ENCODE results near the gene ARFGEF2.

The ARFGEF2 gene

DNA sequence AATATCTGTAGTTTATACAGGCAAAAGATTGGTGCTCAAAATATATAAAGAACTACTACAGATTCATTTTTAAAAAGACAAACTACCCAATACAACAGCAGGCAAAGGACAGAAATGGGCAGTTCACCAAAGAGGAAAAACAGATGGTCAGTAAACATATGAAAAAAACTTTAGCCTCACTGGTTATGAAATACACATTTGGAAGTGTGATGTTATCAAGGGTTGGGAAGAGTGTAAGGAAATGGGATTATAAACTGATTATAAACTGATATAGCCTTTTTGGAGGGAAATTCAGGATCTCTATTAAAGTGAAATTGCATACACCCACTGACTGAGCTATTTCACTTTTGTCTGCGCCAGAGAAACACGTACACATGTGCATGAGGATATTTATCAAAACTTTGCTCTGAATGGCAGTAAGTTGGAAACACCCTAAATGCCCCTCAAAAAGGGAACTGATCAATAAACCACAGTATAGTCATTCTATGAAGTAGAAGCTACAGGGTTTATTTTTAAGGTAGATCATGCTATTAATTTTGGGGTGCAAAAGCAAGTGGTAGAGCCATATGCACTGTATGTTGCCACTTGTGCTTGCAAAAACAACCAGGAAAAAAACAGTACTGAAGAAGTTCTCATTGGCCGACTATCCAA lies 32.2 kb upstream of the ARFGEF2 start:
- Histone ChIP-seq H3K36me3 (ENCODE audit: insufficient read depth, low read length) (no peaks in the 10 kb centered on the region), H2AFZ (ENCODE audit: low read depth, low read length) (no peak overlapping the region), H3K4me3 (ENCODE audit: low read length) (no peak overlapping the region), H3K4me1 (ENCODE audit: insufficient read depth, low read length) (no peaks in the 10 kb centered on the region), H3K27me3 (ENCODE audit: insufficient read depth, low read length) (no peaks in the 10 kb centered on the region), H3K9me3 (ENCODE audit: low read length) (no peaks in the 10 kb centered on the region)

DNA sequence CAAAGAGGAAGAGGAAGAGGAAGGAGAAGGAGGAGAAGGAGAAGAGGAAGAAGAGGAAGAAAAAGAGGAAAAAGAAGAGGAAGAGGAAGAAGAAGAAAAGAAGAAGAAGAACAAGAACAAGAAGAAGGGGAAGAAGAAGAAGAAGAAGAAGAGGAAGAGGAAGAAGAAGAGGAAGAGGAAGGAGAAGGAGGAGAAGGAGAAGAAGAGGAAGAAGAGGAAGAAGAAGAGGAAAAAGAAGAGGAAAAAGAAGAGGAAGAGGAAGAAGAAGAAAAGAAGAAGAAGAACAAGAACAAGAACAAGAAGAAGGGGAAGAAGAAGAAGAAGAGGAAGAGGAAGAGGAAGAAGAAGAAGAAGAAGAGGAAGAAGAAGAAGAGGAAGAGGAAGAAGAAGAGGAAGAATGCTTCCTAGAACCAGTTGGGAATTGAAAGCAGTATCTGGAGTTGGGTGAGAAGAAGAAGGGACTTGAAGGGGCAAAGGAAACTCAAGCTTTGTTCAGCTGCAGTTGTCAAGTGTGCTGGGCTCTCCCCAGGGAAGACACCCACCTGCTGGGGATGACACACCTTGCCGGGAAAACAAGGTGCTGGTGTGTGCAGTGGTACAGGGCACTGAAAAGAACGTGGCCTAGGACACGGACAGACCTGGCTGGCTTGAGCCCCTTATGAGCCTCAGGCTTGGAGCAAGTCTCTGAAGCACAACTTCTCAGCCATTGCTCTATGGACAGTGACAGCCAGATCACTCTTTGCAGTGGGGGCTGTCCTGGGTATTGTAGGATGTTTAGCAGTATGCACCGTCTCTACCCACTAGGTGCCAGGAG lies 30.1 kb upstream of the ARFGEF2 start:
- H3K27me3 ChIP-seq (ENCODE audit: insufficient read depth, low read length) = no peaks in the 10 kb centered on the region
- no peaks in the 10 kb centered on the region for H3K4me1 ChIP-seq (ENCODE audit: insufficient read depth, low read length)
- H2AFZ ChIP-seq (ENCODE audit: low read depth, low read length) = no peak overlapping the region
- H3K9me3 ChIP-seq (ENCODE audit: low read length) = no peaks in the 10 kb centered on the region
- H3K36me3 ChIP-seq (ENCODE audit: insufficient read depth, low read length) = no peaks in the 10 kb centered on the region
- H3K4me3 ChIP-seq (ENCODE audit: low read length) = no peak overlapping the region

GRCh38 chr20:48892049-48892470 lies 29.5 kb upstream of the ARFGEF2 start:
- Histone ChIP-seq H3K4me3 (ENCODE audit: low read length) (no peak overlapping the region), H3K9me3 (ENCODE audit: low read length) (no peaks in the 10 kb centered on the region), H3K4me1 (ENCODE audit: insufficient read depth, low read length) (no peaks in the 10 kb centered on the region), H3K27me3 (ENCODE audit: insufficient read depth, low read length) (no peaks in the 10 kb centered on the region), H2AFZ (ENCODE audit: low read depth, low read length) (no peak overlapping the region), H3K36me3 (ENCODE audit: insufficient read depth, low read length) (no peaks in the 10 kb centered on the region)

GRCh38 chr20:48892891-48893290 lies 28.6 kb upstream of the ARFGEF2 start:
- H3K4me1 ChIP-seq (ENCODE audit: insufficient read depth, low read length) = no peaks in the 10 kb centered on the region
- H3K4me3 ChIP-seq (ENCODE audit: low read length) = no peak overlapping the region
- no peaks in the 10 kb centered on the region for H3K27me3 ChIP-seq (ENCODE audit: insufficient read depth, low read length)
- H3K9me3 ChIP-seq (ENCODE audit: low read length) = no peaks in the 10 kb centered on the region
- no peak overlapping the region for H2AFZ ChIP-seq (ENCODE audit: low read depth, low read length)
- no peaks in the 10 kb centered on the region for H3K36me3 ChIP-seq (ENCODE audit: insufficient read depth, low read length)

DNA sequence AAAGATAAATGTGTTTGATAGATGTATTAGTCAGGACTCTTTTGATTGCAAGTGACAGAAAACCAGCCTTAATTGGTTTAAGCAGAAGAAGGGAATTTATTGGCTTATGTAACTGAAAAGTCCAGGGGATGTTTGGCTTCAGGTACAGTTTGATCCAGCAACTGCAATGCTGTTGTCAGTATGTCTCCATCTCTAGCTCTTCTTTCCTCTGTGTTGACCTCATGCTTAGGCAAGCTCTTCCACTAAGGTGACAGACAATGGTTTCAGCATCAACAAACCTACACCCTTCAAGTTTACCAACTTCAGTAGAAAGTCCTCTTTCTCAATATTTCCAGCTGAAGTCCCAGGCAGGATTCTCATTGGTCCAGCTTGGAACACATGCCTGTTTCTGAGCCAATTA lies 28.1 kb upstream of the ARFGEF2 start:
- H3K4me1 ChIP-seq (ENCODE audit: insufficient read depth, low read length) = no peaks in the 10 kb centered on the region
- no peak overlapping the region for H2AFZ ChIP-seq (ENCODE audit: low read depth, low read length)
- no peaks in the 10 kb centered on the region for H3K27me3 ChIP-seq (ENCODE audit: insufficient read depth, low read length)
- H3K36me3 ChIP-seq (ENCODE audit: insufficient read depth, low read length) = no peaks in the 10 kb centered on the region
- H3K4me3 ChIP-seq (ENCODE audit: low read length) = no peak overlapping the region
- H3K9me3 ChIP-seq (ENCODE audit: low read length) = no peaks in the 10 kb centered on the region

GRCh38 chr20:48897305-48898010 lies 24.1 kb upstream of the ARFGEF2 start:
- no peak overlapping the region for H2AFZ ChIP-seq (ENCODE audit: low read depth, low read length)
- no peaks in the 10 kb centered on the region for H3K36me3 ChIP-seq (ENCODE audit: insufficient read depth, low read length)
- H3K9me3 ChIP-seq (ENCODE audit: low read length) = no peaks in the 10 kb centered on the region
- H3K4me3 ChIP-seq (ENCODE audit: low read length) = no peak overlapping the region
- no peaks in the 10 kb centered on the region for H3K4me1 ChIP-seq (ENCODE audit: insufficient read depth, low read length)
- no peaks in the 10 kb centered on the region for H3K27me3 ChIP-seq (ENCODE audit: insufficient read depth, low read length)

DNA sequence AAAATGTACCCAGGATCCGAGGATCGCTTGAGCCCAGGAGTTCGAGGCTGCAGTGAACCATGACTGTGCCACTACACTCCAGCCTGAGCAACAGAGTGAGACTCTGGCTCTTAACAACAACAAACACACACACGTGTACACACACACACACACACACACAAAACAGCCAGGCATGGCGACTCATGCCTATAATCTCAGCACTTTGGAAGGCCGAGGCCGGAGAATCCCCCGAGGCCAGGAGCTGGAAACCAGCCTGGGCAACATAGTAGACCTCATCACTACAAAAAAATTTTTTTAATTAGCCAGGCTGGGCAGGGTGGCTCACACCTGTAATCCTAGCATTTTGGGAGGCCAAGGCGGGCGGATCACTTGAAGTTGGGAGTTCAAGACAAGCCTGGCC lies 23.3 kb upstream of the ARFGEF2 start:
- H3K4me1 ChIP-seq (ENCODE audit: insufficient read depth, low read length) = no peaks in the 10 kb centered on the region
- H3K9me3 ChIP-seq (ENCODE audit: low read length) = no peaks in the 10 kb centered on the region
- no peak overlapping the region for H3K4me3 ChIP-seq (ENCODE audit: low read length)
- H3K27me3 ChIP-seq (ENCODE audit: insufficient read depth, low read length) = no peaks in the 10 kb centered on the region
- H3K36me3 ChIP-seq (ENCODE audit: insufficient read depth, low read length) = no peaks in the 10 kb centered on the region
- no peak overlapping the region for H2AFZ ChIP-seq (ENCODE audit: low read depth, low read length)

- Histone ChIP-seq H2AFZ (ENCODE audit: low read depth, low read length) (no peak overlapping the region), H3K36me3 (ENCODE audit: insufficient read depth, low read length) (no peaks in the 10 kb centered on the region)
These were observed 22.5 kb upstream of the ARFGEF2 start for GRCh38 chr20:48898896-48899530.

GRCh38 chr20:48899881-48900280 lies 21.6 kb upstream of the ARFGEF2 start:
- Histone ChIP-seq H3K4me1 (ENCODE audit: insufficient read depth, low read length) (peaks cover 5% of the 10 kb centered on the region), H2AFZ (ENCODE audit: low read depth, low read length) (no peak overlapping the region), H3K36me3 (ENCODE audit: insufficient read depth, low read length) (no peaks in the 10 kb centered on the region), H3K9me3 (ENCODE audit: low read length) (no peaks in the 10 kb centered on the region), H3K27me3 (ENCODE audit: insufficient read depth, low read length) (no peaks in the 10 kb centered on the region), H3K4me3 (ENCODE audit: low read length) (no peak overlapping the region)

More at GRCh38 chr20:48898896-48899530, 22.5 kb upstream of the ARFGEF2 start:
- H3K9me3 ChIP-seq (ENCODE audit: low read length) = no peaks in the 10 kb centered on the region
- no peak overlapping the region for H3K4me3 ChIP-seq (ENCODE audit: low read length)
- no peaks in the 10 kb centered on the region for H3K27me3 ChIP-seq (ENCODE audit: insufficient read depth, low read length)
- H3K4me1 ChIP-seq (ENCODE audit: insufficient read depth, low read length) = no peaks in the 10 kb centered on the region

DNA sequence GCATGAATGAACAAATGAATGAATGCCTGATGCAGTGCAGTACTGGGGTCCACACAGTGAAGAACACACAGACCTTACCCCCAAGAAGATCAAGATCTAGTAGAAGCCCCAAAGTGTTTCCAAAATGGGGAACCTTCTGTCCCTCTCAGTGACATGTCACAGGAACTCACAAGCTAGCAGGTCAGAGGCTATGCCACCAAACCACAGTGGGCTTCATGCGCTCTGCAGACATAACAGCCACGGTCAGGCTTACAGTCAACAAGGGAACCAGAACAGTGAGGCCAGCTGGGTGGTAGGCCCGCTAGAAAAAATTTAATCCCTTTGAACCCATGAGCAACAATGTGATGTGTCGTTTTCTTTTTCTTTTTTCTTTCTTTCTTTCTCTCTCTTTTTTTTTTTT lies 20.2 kb upstream of the ARFGEF2 start:
- no peak overlapping the region for H3K4me3 ChIP-seq (ENCODE audit: low read length)
- H3K36me3 ChIP-seq (ENCODE audit: insufficient read depth, low read length) = no peaks in the 10 kb centered on the region
- H2AFZ ChIP-seq (ENCODE audit: low read depth, low read length) = no peak overlapping the region
- H3K4me1 ChIP-seq (ENCODE audit: insufficient read depth, low read length) = peaks cover 5% of the 10 kb centered on the region
- H3K27me3 ChIP-seq (ENCODE audit: insufficient read depth, low read length) = no peaks in the 10 kb centered on the region
- H3K9me3 ChIP-seq (ENCODE audit: low read length) = no peaks in the 10 kb centered on the region

DNA sequence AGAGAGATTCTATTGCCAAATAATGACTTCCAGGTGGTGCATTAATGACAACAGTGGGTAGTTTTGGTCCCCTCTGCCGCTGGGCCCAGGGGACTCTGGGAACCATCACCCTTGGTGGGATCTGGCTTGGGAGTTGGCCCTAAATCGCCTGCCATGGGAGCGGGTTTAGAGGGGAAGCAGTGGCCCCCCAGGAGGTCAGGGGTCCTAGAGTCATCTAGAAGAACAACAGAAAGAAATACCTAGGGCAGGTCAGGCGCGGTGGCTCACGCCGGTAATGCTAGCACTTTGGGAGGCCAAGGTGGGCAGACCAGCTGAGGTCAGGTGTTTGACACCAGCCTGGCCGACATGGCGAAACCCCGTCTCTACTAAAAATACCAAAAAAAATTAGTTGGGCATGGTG lies 17.8 kb upstream of the ARFGEF2 start:
- no peaks in the 10 kb centered on the region for H3K36me3 ChIP-seq (ENCODE audit: insufficient read depth, low read length)
- peaks cover 5% of the 10 kb centered on the region for H3K4me1 ChIP-seq (ENCODE audit: insufficient read depth, low read length)
- H2AFZ ChIP-seq (ENCODE audit: low read depth, low read length) = no peak overlapping the region
- H3K9me3 ChIP-seq (ENCODE audit: low read length) = no peaks in the 10 kb centered on the region
- no peaks in the 10 kb centered on the region for H3K27me3 ChIP-seq (ENCODE audit: insufficient read depth, low read length)
- H3K4me3 ChIP-seq (ENCODE audit: low read length) = no peak overlapping the region

- Histone ChIP-seq H3K4me1 (ENCODE audit: insufficient read depth, low read length) (peaks cover 5% of the 10 kb centered on the region), H3K4me3 (ENCODE audit: low read length) (no peak overlapping the region), H2AFZ (ENCODE audit: low read depth, low read length) (no peak overlapping the region), H3K9me3 (ENCODE audit: low read length) (peaks cover 4% of the 10 kb centered on the region), H3K27me3 (ENCODE audit: insufficient read depth, low read length) (no peaks in the 10 kb centered on the region), H3K36me3 (ENCODE audit: insufficient read depth, low read length) (no peaks in the 10 kb centered on the region)
These were observed 16.8 kb upstream of the ARFGEF2 start for GRCh38 chr20:48904566-48905296.

Data from neuron (in vitro differentiated cells).